ENCODE results near the gene ACO2.

Gene ACO2

DNA sequence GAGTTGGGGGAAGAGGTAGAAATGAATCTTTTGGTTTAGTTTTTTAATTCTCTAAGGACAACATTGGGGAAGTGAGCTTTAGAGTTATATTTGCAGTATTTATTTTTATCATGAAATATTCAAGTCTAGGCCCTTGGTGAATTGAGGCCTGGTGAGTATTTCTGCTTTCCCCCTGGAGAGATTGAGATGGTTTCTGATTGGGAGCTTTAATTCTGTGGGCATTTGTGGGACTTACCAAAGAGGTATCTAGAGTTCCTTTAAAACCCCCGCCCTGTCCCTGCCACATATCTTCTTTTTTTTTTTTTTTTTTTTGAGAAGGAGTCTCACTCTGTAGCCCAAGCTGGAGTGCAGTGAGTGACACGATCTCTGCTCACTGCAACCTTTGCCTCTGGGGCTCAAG, 9.6 kb downstream of the ACO2 start:
- no peak for DNase-seq (ENCODE audit: insufficient read length, low spot score)
- TF ChIP-seq POLR2A (IDR thresholded peaks at IDR 0.05; ENCODE audit: low read depth, low read length), result no peak
- TF ChIP-seq SPI1 (IDR thresholded peaks at IDR 0.05; ENCODE audit: low read depth, low read length), result no peak
- no peak for TF ChIP-seq PAX5 (IDR thresholded peaks at IDR 0.05; ENCODE audit: insufficient read depth, low read length, severe bottlenecking)
- TF ChIP-seq POU2F2 (IDR thresholded peaks at IDR 0.05; ENCODE audit: low read depth, low read length), result no peak
- no peak for TF ChIP-seq POLR2AphosphoS5 (IDR thresholded peaks at IDR 0.05; ENCODE audit: low read depth, low read length)
- TF ChIP-seq TAF1 (IDR thresholded peaks at IDR 0.05; ENCODE audit: low read depth, low read length), result no peak
- no peak for FAIRE-seq

DNA sequence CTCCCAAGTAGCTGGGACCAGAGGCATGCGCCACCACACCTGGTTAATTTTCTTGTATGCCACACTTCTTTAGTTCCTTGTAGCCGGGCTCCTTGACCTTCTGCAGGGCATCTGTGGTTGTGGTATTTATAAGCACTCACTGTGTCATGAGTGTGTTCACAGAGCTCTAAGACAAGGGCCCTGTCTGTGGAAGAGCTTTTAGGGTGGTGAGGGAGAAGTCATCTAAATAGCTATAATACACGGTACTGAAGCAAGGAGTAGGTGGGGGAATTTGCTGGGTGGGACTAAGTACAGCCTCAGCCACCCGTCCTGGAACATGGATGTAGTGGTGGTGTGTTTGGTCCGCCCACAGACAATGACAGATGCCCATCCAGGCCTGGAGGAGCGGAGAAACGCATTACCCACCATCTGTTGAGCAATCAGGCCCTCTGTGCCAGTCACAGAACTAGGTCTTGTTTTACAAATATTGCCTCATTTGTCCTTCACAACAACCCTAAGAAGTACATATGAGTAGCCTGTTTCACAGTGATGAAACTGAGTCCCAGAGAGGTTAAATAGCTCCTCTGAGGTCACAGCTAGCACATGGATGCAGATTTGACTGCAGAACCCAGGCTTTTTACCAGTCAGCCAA, 10.1 kb downstream of the ACO2 start:
- no peak for DNase-seq (ENCODE audit: insufficient read length, low spot score)
- FAIRE-seq, result peak; percentile 87
- no peak for TF ChIP-seq SPI1 (IDR thresholded peaks at IDR 0.05; ENCODE audit: low read depth, low read length)
- TF ChIP-seq POU2F2 (IDR thresholded peaks at IDR 0.05; ENCODE audit: low read depth, low read length), result no peak
- no peak for TF ChIP-seq POLR2A (IDR thresholded peaks at IDR 0.05; ENCODE audit: low read depth, low read length)
- no peak for TF ChIP-seq POLR2AphosphoS5 (IDR thresholded peaks at IDR 0.05; ENCODE audit: low read depth, low read length)
- TF ChIP-seq PAX5 (IDR thresholded peaks at IDR 0.05; ENCODE audit: insufficient read depth, low read length, severe bottlenecking), result no peak

GRCh38 chr22:41479671-41480396, 10.9 kb downstream of the ACO2 start:
- no peak for FAIRE-seq
- no peak for DNase-seq (ENCODE audit: insufficient read length, low spot score)
- TF ChIP-seq PAX5 (IDR thresholded peaks at IDR 0.05; ENCODE audit: insufficient read depth, low read length, severe bottlenecking), result no peak

GRCh38 chr22:41480397-41480735, 11.4 kb downstream of the ACO2 start:
- TF ChIP-seq PAX5 (IDR thresholded peaks at IDR 0.05; ENCODE audit: insufficient read depth, low read length, severe bottlenecking) (no peak), POU2F2 (IDR thresholded peaks at IDR 0.05; ENCODE audit: low read depth, low read length) (no peak), POLR2A (IDR thresholded peaks at IDR 0.05; ENCODE audit: low read depth, low read length) (no peak), SPI1 (IDR thresholded peaks at IDR 0.05; ENCODE audit: low read depth, low read length) (no peak), TAF1 (IDR thresholded peaks at IDR 0.05; ENCODE audit: low read depth, low read length) (no peak)
- no peak for DNase-seq (ENCODE audit: insufficient read length, low spot score)
- FAIRE-seq, result no peak

- TF ChIP-seq POLR2A (IDR thresholded peaks at IDR 0.05; ENCODE audit: low read depth, low read length) (no peak), PAX5 (IDR thresholded peaks at IDR 0.05; ENCODE audit: insufficient read depth, low read length, severe bottlenecking) (no peak), POLR2AphosphoS5 (IDR thresholded peaks at IDR 0.05; ENCODE audit: low read depth, low read length) (no peak), SPI1 (IDR thresholded peaks at IDR 0.05; ENCODE audit: low read depth, low read length) (no peak), POU2F2 (IDR thresholded peaks at IDR 0.05; ENCODE audit: low read depth, low read length) (no peak), TAF1 (IDR thresholded peaks at IDR 0.05; ENCODE audit: low read depth, low read length) (no peak)
- DNase-seq (ENCODE audit: insufficient read length, low spot score) (no peak), FAIRE-seq (no peak)
Observed at GRCh38 chr22:41481131-41481830, 12.4 kb downstream of the ACO2 start.

DNA sequence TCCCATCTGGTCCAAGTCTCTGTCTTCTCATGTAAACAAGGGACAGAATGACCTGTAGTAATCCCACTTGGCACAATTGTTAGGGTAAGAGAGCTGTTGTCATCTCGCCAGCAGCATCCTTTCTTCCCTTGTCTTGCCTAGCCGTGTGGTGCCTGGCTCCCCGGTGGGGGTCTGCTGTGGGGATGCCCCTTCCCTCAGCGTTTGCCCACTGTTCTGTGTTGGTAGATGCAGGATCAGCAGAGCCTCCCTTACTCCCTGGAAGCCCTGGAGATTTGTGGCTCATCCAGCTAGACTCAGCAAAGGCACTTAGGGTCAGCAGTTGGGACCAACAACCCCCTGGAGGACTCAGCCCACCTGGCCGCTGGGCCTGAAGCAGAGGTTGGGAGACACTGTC, 13.0 kb downstream of the ACO2 start:
- DNase-seq (ENCODE audit: insufficient read length, low spot score), result no peak
- FAIRE-seq, result no peak

DNA sequence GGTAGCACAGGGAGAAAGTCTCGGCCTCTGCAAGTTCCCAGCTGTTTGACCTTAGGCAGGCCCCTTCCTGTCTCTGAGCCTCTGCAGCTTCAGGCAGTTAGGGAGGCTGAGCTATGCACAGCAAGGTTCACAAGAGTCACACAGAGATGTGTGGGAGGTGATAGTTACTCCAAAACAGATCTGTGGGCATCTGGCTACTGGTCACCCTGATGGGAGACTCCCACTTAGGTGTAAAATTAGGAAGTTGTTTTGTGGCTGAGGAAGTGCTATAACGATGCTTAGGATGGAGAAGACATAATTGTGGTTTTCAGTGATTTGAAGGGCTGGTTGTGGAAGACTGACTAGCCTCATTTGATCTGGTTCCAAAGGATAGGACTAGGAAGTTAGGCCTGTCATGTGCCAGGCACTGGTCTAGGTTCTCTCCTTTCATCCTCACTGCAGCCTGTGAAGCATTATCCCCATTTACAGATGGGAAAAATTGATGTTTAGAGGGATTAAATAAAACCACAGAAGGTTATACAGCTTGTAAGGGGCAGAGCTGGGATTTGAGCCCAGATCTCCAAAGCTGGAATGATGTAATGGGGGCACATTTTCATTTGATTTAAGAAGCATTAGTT, 13.5 kb downstream of the ACO2 start:
- TF ChIP-seq POLR2AphosphoS5 (IDR thresholded peaks at IDR 0.05; ENCODE audit: low read depth, low read length), result no peak
- TF ChIP-seq TAF1 (IDR thresholded peaks at IDR 0.05; ENCODE audit: low read depth, low read length), result no peak
- no peak for TF ChIP-seq POLR2A (IDR thresholded peaks at IDR 0.05; ENCODE audit: low read depth, low read length)
- no peak for TF ChIP-seq PAX5 (IDR thresholded peaks at IDR 0.05; ENCODE audit: insufficient read depth, low read length, severe bottlenecking)
- no peak for TF ChIP-seq SPI1 (IDR thresholded peaks at IDR 0.05; ENCODE audit: low read depth, low read length)
- TF ChIP-seq POU2F2 (IDR thresholded peaks at IDR 0.05; ENCODE audit: low read depth, low read length), result no peak
- DNase-seq (ENCODE audit: insufficient read length, low spot score), result no peak
- FAIRE-seq, result peak; percentile 66

More for the DNA sequence above, 13.0 kb downstream of the ACO2 start:
- no peak for TF ChIP-seq POLR2A (IDR thresholded peaks at IDR 0.05; ENCODE audit: low read depth, low read length)
- no peak for TF ChIP-seq POLR2AphosphoS5 (IDR thresholded peaks at IDR 0.05; ENCODE audit: low read depth, low read length)
- TF ChIP-seq SPI1 (IDR thresholded peaks at IDR 0.05; ENCODE audit: low read depth, low read length), result no peak
- TF ChIP-seq PAX5 (IDR thresholded peaks at IDR 0.05; ENCODE audit: insufficient read depth, low read length, severe bottlenecking), result no peak
- TF ChIP-seq POU2F2 (IDR thresholded peaks at IDR 0.05; ENCODE audit: low read depth, low read length), result no peak
- TF ChIP-seq TAF1 (IDR thresholded peaks at IDR 0.05; ENCODE audit: low read depth, low read length), result no peak

DNA sequence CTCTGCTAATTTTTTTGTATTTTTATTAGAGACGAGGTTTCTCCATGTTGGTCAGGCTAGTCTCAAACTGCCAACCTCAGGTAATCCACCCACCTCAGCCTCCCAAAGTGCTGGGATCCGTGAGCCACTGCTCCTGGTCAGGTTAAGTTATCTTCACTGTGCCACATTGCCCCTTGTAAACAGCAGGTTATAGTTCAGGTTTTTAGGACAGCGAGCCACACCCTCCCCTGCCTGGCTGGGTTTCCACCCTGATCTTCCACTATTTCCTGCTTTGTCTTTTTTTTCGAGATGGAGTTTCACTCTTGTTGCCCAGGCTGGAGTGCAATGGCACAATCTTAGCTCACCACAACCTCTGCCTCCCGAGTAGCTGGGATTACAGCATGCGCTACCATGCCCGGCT, 16.1 kb downstream of the ACO2 start:
- TF ChIP-seq SPI1 (IDR thresholded peaks at IDR 0.05; ENCODE audit: low read depth, low read length) (no peak), POLR2AphosphoS5 (IDR thresholded peaks at IDR 0.05; ENCODE audit: low read depth, low read length) (no peak)
- DNase-seq (ENCODE audit: insufficient read length, low spot score), result no peak
- FAIRE-seq, result no peak

DNA sequence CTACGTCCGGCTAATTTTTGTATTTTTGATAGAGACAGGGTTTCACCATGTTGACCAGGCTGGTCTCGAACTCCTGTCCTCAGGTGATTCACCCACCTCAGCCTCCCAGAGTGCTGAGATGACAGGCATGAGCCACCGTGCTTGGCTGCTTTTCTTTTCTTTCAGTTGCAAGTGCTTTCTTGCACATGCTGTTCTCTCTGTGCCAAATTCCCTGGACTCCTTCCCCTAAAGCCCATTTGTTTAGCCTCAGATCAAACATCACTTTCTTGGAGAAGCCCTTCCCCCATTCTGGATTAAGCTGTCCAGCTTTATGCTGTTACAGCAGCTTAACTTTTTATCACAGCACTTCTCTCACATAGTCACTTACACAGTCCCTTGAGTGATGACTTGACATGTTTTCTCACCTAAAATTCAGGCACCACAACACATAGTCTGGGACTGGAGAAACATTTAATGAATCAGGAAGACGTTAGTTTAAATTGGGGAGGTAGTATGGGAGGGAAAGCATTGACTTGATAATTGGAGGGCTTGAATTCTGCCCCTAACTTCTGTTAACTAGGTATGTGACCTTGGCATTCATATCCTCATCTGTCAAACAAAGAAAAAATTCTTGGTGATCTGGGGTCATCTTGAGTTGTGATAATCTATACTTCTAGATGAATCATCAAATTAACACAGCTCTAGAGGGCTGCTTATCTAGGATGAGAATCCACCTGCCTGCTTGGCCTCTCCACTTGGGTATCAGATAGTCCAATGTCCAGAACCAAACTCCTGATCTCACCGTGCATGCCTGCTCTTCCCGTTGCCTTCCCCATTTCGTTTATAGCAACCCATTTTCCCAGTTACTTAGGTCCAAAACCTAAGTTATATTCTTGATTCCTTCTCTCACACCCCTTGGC, 18.4 kb downstream of the ACO2 start:
- peak; percentile 41 for FAIRE-seq
- DNase-seq (ENCODE audit: insufficient read length, low spot score), result no peak
- TF ChIP-seq POU2F2 (IDR thresholded peaks at IDR 0.05; ENCODE audit: low read depth, low read length) (no peak), TAF1 (IDR thresholded peaks at IDR 0.05; ENCODE audit: low read depth, low read length) (no peak), SPI1 (IDR thresholded peaks at IDR 0.05; ENCODE audit: low read depth, low read length) (no peak), PAX5 (IDR thresholded peaks at IDR 0.05; ENCODE audit: insufficient read depth, low read length, severe bottlenecking) (no peak), POLR2AphosphoS5 (IDR thresholded peaks at IDR 0.05; ENCODE audit: low read depth, low read length) (no peak), POLR2A (IDR thresholded peaks at IDR 0.05; ENCODE audit: low read depth, low read length) (no peak)
